Iris pigment epithelial cell (primary cell): Measurements from ENCODE around the gene GATA5.

Experiments
- DNase-seq: peaks from one replicate; pipeline ENCODE4 v3.0.0-alpha.2; 2011; ENCODE audit warnings: low read depth

The GATA5 gene

GRCh38 chr20:62453186-62453808, 22.5 kb downstream of the GATA5 start:
- DNase-seq = no peak

DNA sequence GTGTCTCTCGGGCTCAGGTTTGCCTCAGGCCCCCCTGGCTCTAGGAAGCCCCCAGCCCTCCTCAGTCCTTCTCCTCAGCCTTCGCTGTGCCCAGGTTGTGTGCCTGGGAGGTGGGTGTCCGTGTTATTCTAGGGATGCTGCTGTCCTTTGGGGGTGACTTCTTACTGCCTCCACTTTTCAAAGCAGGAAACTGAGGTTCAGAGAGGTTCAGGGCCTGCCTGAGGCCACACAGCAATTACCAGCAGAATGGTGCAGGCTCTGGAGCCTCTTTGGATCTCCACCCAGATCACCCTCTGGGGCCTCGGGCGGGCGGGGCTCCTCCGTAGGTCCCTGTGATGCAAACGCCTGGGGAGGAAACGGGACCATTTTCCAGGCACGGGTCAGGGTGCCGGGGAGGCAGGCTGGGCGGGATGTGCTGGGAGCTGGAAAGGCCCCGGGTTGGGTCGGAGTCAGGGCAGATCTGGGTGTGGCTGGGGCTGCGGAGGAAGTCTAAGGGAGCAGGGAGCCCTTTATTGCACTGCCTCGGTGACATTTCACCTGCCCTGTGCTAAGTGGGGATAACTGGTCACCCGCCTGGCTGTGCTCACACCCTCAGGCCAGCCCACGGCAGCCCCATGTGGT, 23.2 kb downstream of the GATA5 start:
- DNase-seq = no peak

DNA sequence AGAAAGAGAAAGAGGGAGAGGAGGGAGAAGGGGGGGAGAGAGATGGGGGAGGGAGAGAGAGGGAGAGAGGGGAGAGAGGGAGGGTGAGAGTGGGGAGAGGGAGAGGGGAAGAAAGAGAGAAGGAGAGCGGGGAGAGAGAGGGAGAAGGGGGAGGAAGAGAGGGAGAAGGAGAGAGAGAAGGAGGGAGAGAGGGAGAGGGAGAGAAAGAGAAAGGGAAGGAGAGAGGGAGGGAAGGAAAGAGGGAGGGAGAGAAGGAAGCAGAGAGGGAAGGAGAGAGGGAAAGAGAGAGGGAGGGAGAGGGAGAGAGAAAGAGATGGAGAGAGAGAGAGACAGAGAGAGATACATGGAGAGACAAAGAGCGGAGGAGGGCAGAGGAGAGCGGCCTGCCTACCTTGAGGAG, 23.8 kb downstream of the GATA5 start:
- no peak for DNase-seq

DNA sequence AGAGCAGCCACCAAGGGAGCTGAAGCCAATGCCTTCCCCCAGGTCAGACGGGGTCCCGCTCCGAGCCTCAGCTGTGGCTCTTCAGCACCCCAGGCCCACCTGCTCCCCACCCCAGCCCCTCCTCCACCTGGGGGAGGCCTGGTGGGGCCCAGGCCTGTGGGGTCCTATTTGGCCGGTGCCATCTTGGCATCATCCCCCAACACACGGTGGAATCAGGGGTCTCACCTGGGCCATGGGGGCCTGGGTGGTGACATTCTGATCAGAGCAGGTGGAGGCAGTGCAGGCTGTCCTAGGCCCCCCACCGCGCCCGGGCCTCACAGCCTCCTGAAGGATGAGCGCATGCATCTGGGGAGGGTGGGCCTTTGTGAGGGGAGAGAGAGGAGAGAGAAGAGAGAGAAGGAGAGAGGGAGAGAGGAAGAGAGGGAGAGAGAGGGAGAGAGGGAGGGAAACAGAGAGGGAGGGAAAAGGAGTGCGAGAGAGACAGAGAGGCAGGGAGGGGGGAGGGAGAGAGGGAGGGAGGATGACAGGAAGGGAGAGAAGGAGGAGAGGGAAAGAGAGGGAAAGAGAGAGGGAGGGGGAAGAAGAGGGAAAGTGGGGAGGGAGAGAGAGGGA, 24.5 kb downstream of the GATA5 start:
- DNase-seq = no peak

DNA sequence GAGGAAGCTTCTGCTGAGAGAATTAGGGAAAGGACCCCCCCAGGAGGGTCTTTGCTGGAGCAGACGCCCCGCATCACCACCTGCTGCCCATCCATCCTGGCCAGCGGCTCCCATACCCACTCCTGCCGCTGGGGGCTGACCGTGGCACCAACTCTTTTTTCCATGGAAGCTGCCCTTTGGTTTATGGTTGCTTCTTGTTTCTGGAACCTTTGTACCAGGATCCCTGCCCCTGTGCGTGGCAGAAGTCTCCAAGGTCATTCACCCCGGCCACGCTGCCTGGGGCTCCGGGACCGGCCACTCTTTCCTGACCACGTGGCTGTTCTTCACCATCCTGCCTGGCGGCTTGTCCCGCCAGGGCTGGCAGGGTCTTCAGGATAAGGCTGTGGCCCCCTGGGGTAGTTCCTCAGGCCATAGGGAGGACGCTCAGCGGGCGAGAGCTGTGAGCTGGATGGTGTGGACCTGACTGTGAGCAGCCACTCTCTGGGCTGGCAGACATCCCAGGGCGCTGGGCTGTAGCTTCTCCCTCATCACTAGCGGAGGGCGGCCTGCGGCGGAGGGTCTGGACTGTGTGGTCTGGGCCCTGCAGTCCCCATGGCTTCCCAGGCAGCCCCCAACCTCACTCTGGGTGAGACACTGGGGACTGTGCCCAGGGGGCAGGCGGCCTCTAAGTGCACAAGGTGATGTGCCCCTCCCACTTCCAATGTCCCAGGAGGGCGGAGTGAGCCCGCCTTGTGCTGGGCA, 25.7 kb downstream of the GATA5 start:
- no peak for DNase-seq

- no peak for DNase-seq
Measured at GRCh38 chr20:62448788-62449187, 27.0 kb downstream of the GATA5 start.

DNA sequence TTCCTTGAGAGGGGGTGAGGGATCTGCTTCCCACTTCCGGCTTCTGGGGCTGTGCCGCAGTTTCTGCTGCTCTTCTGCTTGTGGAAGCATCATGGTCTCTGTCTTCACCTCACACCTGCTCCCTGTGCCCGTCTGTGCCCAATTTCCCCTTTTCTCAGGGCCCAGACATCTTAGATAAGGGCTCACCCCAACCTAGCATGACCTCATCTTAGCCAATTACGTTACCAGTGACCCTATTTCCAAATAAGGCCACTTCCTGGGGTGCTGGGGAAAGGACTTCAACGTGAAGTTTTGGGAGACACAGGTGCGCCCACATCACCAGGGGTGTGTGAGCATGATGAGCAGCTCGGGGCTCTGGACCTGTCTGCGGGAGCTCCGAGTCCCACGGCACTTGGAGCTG, 27.8 kb downstream of the GATA5 start:
- DNase-seq = no peak

- DNase-seq = no peak
Measured at GRCh38 chr20:62446888-62447869, 28.6 kb downstream of the GATA5 start.

DNA sequence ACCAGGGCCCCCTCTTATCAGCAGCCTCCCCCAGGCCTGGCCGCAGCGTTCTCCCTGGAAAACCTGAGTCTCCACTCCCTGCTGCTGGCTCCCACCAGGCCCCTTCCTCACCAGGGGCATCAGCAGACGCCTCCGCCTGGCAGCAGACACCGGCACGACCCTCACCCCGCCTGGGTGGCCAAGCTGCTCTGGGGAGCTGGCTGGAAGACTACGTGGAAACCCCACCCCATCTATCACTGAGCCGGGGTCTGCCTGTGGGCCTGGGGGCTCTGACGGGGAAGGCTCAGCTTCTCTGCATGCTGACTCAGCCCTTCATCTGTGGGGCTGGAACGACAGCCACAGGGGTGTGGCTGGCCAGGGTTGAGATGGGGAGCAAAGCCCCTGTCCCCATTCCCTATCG, 29.3 kb downstream of the GATA5 start:
- no peak for DNase-seq

DNA sequence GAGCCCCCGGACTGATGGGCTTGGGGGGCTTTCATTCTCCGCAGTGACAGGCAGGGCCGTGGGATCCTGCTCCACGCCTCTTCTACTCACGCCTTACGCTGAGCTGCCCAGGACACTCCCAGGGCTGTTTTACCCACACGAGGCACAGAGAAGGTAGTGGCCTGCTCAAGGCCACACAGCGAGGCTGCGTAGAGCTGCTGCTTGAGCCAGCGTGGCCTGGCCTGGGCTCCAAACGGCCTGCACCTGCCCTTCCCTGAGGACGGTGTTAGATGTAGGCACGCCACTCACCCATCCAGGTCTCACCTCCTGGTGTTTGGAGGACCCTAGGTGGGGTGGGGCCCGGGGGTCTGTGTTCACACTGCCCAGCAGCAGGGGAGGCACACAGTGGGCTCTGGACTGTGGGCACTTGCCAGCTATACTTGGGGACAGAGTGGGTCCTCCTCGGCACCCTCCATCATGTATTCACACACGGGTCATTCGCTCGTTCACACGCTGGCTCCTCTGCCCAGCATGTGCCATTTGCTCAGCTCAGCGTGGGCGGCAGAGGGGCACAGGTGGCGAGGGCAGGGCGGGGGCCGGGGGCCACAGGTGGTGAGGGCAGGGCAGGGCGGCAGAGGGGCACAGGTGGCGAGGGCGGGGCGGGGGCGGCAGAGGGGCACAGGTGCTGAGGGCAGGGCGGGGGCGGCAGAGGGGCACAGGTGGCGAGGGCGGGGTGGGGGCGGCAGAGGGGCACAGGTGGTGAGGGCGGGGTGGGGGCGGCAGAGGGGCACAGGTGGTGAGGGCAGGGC, 30.0 kb downstream of the GATA5 start:
- no peak for DNase-seq

- DNase-seq = no peak
Measured at GRCh38 chr20:62444286-62444685, 31.5 kb downstream of the GATA5 start.

GRCh38 chr20:62441987-62442539, 33.7 kb downstream of the GATA5 start:
- DNase-seq = no peak

DNA sequence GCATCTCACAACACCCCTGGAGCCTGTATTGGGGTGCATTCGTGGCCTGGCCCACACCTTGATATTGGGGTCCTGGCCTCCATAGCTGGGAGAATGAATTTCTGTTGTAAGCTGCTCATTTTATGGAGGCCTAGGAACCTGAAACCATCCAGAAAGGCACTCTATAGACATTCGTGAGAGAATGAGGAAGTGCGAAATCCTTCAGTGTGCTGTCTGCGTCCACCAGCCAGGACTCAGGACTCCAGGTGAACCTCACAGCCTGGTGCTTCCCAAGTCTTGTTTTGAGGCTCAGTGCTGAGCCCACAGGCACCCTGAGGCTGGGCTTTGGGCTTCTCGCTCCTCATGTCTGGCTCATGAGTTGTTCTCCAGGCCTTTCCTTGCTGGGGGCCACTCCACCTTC, 36.6 kb downstream of the GATA5 start:
- no peak for DNase-seq

DNA sequence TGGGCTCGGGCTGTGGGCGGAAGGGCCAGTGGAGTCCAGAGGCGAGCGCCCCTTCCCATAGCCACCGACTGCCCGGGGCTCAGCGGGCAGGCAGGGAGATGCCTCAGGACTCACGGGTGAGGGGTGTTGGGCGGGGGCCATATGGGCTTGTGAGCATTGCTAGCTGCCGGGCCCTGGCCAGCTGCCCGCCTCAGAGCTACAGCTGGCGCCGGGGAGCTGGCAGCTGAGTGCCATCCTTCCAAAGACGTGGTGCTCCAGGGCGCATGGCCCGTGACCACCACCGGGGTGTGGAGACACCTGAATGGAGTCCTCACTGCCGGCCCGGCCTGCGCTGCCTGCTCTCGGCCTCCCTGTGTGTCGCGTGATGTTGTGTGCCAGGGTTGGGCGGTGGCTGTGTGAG, 37.9 kb downstream of the GATA5 start:
- no peak for DNase-seq

GRCh38 chr20:62437496-62437895, 38.3 kb downstream of the GATA5 start:
- DNase-seq = peak; percentile 15

GRCh38 chr20:62436692-62437091, 39.1 kb downstream of the GATA5 start:
- DNase-seq = no peak

- no peak for DNase-seq
Measured at GRCh38 chr20:62433658-62434497, 41.9 kb downstream of the GATA5 start.

- DNase-seq = no peak
Measured at GRCh38 chr20:62430866-62431447, 44.8 kb downstream of the GATA5 start.

DNA sequence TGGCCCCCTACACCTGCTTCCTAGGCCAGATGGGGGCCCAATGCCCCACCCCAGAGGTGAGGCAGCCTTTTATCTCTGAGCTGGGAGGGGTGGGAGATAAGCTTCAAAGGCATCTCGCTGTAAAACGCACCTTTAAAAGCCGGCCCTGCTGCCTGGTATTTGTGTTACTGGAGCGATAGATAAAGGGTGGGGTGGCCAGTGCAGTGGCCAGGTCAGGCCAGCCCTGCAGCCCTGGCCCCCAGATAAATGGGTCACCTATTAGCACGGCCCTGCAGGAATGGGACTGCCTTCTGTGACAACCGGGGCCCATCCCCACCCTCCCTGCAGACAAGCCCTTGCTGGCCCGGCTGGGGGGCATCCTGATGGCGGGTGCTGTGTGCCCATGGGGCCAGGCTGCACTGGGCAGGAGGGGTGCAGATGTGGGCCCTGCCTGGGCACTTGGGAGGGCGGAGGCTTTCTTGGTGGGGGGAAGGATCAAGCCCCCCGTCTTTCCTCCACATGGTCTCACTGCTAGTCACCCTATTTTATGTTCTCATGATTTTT, 45.4 kb downstream of the GATA5 start:
- no peak for DNase-seq
